ENCODE data around the gene DPEP2NB. TPM values are rescaled to one million over a fixed set of nuclear protein-coding genes. Genes with fewer than 3 reads are reported as not detected.

DPEP2NB gene
- total RNA-seq, 4 donors from 2014 or later = not detected

DNA sequence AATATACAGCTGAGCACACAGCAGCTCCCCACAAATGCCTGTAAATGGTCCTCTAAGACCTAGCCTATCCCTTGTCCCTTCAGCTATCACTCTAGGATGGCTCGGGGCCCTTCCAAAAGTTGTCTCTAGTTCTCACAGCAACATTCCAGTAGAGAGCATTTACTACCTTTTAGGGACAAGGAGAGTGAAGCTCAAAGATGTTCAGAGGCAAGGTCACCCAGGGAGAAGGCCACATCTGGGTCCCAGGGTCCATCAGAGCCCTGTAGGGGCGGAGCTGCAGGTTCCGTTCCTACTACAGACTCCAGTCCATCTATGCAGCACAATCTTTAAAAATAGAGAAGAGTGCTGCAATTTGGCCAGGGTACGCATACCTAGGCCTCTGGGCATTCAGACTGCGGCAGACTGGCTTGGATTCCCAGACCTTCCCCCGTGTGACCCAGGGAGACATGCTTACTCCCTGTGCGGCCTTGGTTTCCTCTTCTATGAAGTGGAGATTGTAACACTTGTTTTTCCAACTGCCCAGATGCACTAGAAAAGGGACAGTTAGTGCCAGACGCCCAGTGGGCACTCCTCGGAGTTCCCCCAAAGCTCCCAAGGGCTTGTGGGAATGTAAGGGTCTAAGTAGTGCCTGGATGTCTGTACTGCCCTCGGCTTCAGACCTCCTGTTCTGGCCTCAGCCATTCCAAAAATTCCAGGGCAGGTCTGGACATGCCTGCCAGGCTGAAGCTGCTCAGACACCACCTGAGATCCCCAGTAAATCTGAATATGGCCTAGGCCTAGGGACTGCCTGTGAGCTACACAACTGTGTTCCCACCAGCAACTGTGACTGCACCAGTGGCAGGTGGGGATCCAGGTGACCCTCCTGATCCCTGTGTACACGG, 49.8 kb downstream of the DPEP2NB start:
- Histone ChIP-seq H3K27me3 (no peaks in the 10 kb centered on the region), H3K36me3 (no peaks in the 10 kb centered on the region), H3K4me1 (peaks cover 69 to 71% of the 10 kb centered on the region in 2 donors), H3K27ac (peak overlapping the region; percentile 87 to 95 (median 89)), H3K4me3 (peak overlapping the region in 3 of 4 donors; percentile 69 to 80 (median 80)), H3K9me3 (no peaks in the 10 kb centered on the region)
- DNase-seq (peak in 1 of 2 donors; percentile 64), ATAC-seq (peak; percentile 19 to 33)
- TF ChIP-seq, protein P1, sequence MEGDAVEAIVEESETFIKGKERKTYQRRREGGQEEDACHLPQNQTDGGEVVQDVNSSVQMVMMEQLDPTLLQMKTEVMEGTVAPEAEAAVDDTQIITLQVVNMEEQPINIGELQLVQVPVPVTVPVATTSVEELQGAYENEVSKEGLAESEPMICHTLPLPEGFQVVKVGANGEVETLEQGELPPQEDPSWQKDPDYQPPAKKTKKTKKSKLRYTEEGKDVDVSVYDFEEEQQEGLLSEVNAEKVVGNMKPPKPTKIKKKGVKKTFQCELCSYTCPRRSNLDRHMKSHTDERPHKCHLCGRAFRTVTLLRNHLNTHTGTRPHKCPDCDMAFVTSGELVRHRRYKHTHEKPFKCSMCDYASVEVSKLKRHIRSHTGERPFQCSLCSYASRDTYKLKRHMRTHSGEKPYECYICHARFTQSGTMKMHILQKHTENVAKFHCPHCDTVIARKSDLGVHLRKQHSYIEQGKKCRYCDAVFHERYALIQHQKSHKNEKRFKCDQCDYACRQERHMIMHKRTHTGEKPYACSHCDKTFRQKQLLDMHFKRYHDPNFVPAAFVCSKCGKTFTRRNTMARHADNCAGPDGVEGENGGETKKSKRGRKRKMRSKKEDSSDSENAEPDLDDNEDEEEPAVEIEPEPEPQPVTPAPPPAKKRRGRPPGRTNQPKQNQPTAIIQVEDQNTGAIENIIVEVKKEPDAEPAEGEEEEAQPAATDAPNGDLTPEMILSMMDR (IDR thresholded peaks at IDR 0.05 in 4 of 5, conservative IDR thresholded peaks at IDR 0.05 in 1 of 5) = no peak
- no peak for TF ChIP-seq POLR2A (IDR thresholded peaks at IDR 0.05)
- in situ Hi-C loops (cut with MboI; ENCODE audit: low sequenced_read_pairs in 4 of 4) (no loop called here), intact Hi-C loops (cut with DNase I; ENCODE audit: low total_unique reads) (loop anchor here (2.0 kb wide), 1 partner anchor 21 kb away; no protein-coding TSS in a partner anchor)

GRCh38 chr16:67964477-67965131, 51.1 kb downstream of the DPEP2NB start:
- no peaks in the 10 kb centered on the region for H3K27me3 ChIP-seq
- no peaks in the 10 kb centered on the region for H3K36me3 ChIP-seq
- in situ Hi-C loops (cut with MboI; ENCODE audit: low sequenced_read_pairs in 4 of 4) (no loop called here), intact Hi-C loops (cut with DNase I; ENCODE audit: low total_unique reads) (no loop called here)
- H3K9me3 ChIP-seq = no peaks in the 10 kb centered on the region
- TF ChIP-seq, protein P1 (IDR thresholded peaks at IDR 0.05 in 4 of 5, conservative IDR thresholded peaks at IDR 0.05 in 1 of 5) = no peak
- TF ChIP-seq POLR2A (IDR thresholded peaks at IDR 0.05) = no peak
- peak overlapping the region; percentile 87 to 95 (median 89) for H3K27ac ChIP-seq
- H3K4me3 ChIP-seq = peak overlapping the region in 1 of 4 donors; percentile 5
- ATAC-seq = no peak
- no peak for DNase-seq
- H3K4me1 ChIP-seq = peaks cover 82 to 84% of the 10 kb centered on the region in 2 donors

DNA sequence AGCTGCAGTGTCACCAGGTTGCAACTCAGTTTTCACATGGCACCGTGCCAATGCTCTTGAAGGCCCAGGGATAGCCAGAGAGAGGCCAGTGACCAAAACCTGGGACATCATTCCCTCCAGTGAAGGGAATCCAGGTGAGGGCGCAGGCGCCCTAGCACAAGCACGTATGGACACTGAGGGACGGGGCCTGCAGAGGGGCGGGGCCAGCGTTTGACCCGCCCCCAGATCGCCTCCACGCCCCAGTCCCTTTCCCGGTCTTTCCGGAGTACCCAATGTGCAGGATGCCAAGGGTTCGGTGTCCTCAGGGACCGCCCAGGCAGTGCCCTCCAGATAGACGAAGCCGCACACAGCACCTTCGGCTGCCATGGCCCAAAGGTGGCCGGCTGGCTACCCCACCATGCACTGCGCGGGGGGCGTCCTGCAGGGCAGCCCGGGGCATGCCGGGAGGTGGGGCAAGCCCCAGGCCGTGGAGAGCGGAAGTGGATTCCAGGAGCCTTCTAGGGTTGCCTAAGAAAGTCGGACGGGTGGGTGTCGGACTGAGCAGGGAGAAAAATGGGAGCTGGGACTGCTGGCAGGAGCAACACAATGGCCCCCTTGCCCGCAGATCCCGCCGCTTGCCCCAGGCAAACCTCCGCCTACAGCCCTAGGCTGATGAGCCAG, 51.9 kb downstream of the DPEP2NB start:
- Histone ChIP-seq H3K27ac (peak overlapping the region; percentile 87 to 95 (median 89)), H3K4me3 (peak overlapping the region in 2 of 4 donors; percentile 5 to 11), H3K9me3 (no peaks in the 10 kb centered on the region), H3K27me3 (no peaks in the 10 kb centered on the region), H3K36me3 (no peaks in the 10 kb centered on the region), H3K4me1 (peaks cover 90 to 91% of the 10 kb centered on the region in 2 donors)
- no peak for TF ChIP-seq POLR2A (IDR thresholded peaks at IDR 0.05)
- TF ChIP-seq, protein P1 (IDR thresholded peaks at IDR 0.05 in 4 of 5, conservative IDR thresholded peaks at IDR 0.05 in 1 of 5) = no peak
- intact Hi-C loops (cut with DNase I; ENCODE audit: low total_unique reads) (no loop called here), in situ Hi-C loops (cut with MboI; ENCODE audit: low sequenced_read_pairs in 4 of 4) (no loop called here)
- ATAC-seq = peak in 1 of 2 donors; percentile 4
- peak in 1 of 2 donors; percentile 64 for DNase-seq

Other genes starting within 250 kb of the DPEP2NB start
- 10 to 100 TPM; 12.6 to 46.6 (median 14.8) TPM for gene RANBP10, start 209.4 kb downstream of the DPEP2NB start, total RNA-seq
- gene TSNAXIP1, start 209.0 kb downstream of the DPEP2NB start, total RNA-seq = 10 to 100 TPM in 1 of 4 donors, under 1 TPM in 2, not detected in 1; 0.27 to 11.0 (median 0.56) TPM
- 100 to 1,000 TPM in 2 of 4 donors, 10 to 100 TPM in 2; 61.9 to 120 (median 102) TPM for gene THAP11, start 173.6 kb downstream of the DPEP2NB start, total RNA-seq
- gene NUTF2, start 169.0 kb downstream of the DPEP2NB start, total RNA-seq = 100 to 1,000 TPM in 3 of 4 donors, 10 to 100 TPM in 1; 60.1 to 210 (median 114) TPM
- 10 to 100 TPM; 14.9 to 41.2 (median 20.0) TPM for gene CENPT, start 168.2 kb downstream of the DPEP2NB start, total RNA-seq
- 10 to 100 TPM; 27.5 to 58.9 (median 48.5) TPM for gene EDC4, start 142.9 kb downstream of the DPEP2NB start, total RNA-seq
- gene NRN1L, start 131.0 kb downstream of the DPEP2NB start, total RNA-seq = 1 to 10 TPM in 2 of 4 donors, under 1 TPM in 1, not detected in 1; 0.87 to 2.8 (median 1.1) TPM
- gene PSKH1, start 122.7 kb downstream of the DPEP2NB start, total RNA-seq = 10 to 100 TPM in 1 of 4 donors, 1 to 10 TPM in 3; 4.1 to 12.7 (median 6.9) TPM
- gene CTRL, start 84.0 kb downstream of the DPEP2NB start, total RNA-seq = under 1 TPM in 1 of 4 donors, not detected in 3; 0.27 TPM
- 10 to 100 TPM; 18.3 to 41.4 (median 23.9) TPM for gene PSMB10, start 79.1 kb downstream of the DPEP2NB start, total RNA-seq
- 10 to 100 TPM in 1 of 4 donors, 1 to 10 TPM in 3; 2.5 to 18.7 (median 3.5) TPM for gene LCAT, start 71.8 kb downstream of the DPEP2NB start, total RNA-seq
- gene SLC12A4, start 47.3 kb downstream of the DPEP2NB start, total RNA-seq = 10 to 100 TPM; 10.4 to 30.8 (median 15.8) TPM
- not detected for gene DPEP3, start 35.4 kb downstream of the DPEP2NB start, total RNA-seq
- under 1 TPM in 2 of 4 donors, not detected in 2; 0.26 to 0.38 TPM for gene DPEP2, start 16.4 kb downstream of the DPEP2NB start, total RNA-seq
- gene DDX28, start 7.3 kb upstream of the DPEP2NB start, total RNA-seq = 10 to 100 TPM in 2 of 4 donors, 1 to 10 TPM in 2; 6.2 to 16.1 (median 10.4) TPM
- gene DUS2, start 7.4 kb upstream of the DPEP2NB start, total RNA-seq = 1 to 10 TPM; 4.5 to 9.6 (median 7.1) TPM
- 10 to 100 TPM; 47.9 to 72.7 (median 70.7) TPM for gene NFATC3, start 69.5 kb upstream of the DPEP2NB start, total RNA-seq
- under 1 TPM in 3 of 4 donors, not detected in 1; 0.11 to 0.51 (median 0.13) TPM for gene ESRP2, start 220.2 kb upstream of the DPEP2NB start, total RNA-seq
- 10 to 100 TPM; 67.8 to 91.3 (median 84.8) TPM for gene PLA2G15, start 229.5 kb upstream of the DPEP2NB start, total RNA-seq
- 100 to 1,000 TPM in 3 of 4 donors, 10 to 100 TPM in 1; 97.3 to 205 (median 117) TPM for gene SLC7A6, start 248.6 kb upstream of the DPEP2NB start, total RNA-seq